ENCODE results near the gene YIF1A.

YIF1A gene

DNA sequence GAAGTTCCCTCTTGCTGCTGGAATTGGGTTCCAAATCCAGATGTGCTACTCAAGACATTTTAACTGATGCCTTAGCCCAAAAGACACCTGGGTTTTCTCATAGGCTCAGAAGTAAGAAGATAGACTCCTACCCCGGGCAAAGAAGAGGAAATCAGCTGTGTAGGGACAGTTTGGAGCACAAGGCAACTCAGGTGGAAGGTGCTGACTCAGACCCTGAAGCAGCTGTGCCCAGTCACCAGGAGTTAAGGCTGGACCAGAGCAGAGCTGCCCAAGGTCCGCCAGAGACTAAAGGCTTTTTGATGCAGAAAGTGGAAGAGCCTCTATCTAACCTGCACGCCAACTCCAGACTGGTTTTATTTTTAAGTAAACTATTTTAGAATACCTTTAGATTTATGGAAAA lies 41.1 kb downstream of the YIF1A start:
- no peak overlapping the region for H3K4me3 Mint-ChIP-seq
- DNase-seq, result no peak
- peak overlapping the region; percentile 23 for H3K27ac Mint-ChIP-seq
- H3K9me3 Mint-ChIP-seq, result no peaks in the 10 kb centered on the region
- no peak for ATAC-seq
- H3K4me1 Mint-ChIP-seq, result peaks cover 4% of the 10 kb centered on the region
- H3K27me3 Mint-ChIP-seq, result no peaks in the 10 kb centered on the region
- H3K36me3 Mint-ChIP-seq (ENCODE audit: low read depth), result peaks cover 5% of the 10 kb centered on the region

GRCh38 chr11:66247295-66247694 lies 41.6 kb downstream of the YIF1A start:
- ATAC-seq (no peak), DNase-seq (no peak)
- H3K27ac Mint-ChIP-seq, result peak overlapping the region; percentile 76
- H3K4me1 Mint-ChIP-seq, result peaks cover 4% of the 10 kb centered on the region
- peaks cover 5% of the 10 kb centered on the region for H3K36me3 Mint-ChIP-seq (ENCODE audit: low read depth)
- no peak overlapping the region for H3K4me3 Mint-ChIP-seq
- no peaks in the 10 kb centered on the region for H3K9me3 Mint-ChIP-seq
- H3K27me3 Mint-ChIP-seq, result no peaks in the 10 kb centered on the region

DNA sequence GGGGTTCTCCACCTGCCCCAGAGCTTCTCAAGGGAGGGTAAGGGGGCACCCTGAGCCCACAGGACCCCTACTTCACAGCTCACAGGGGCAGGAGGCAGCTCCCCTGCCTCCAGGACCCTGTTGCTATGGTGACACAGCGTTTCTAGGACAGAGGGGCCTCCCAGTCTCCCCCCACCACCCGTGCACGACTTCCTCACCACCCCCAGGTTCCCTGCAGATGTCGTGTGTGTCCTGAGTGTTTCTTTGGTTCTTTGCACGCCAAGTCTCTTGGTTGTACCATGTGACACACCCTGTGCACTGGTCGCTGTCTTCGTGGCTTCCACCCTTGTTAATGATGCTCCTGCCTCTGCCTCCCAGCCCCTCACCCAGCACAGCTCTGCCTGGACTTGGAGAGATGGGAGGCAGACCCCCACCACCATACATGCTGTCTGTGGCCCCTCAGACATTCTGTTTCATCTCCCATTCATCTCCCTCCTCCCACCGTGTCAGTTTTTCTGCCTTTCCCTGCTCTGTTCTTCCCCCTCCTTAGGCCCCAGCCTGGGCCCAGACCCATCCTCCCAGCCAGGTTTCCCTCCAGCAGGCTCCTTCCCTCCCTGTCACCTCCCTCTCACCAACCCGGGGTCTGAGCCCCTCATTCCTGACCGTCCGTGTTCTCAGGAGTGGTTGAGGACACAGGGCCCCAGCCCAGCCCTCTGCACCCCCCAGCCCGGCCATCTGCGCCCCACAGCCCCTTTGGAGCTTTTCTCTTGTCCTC lies 45.0 kb downstream of the YIF1A start:
- Mint-ChIP-seq H3K36me3 (ENCODE audit: low read depth) (peaks cover 10% of the 10 kb centered on the region), H3K4me1 (peaks cover 3% of the 10 kb centered on the region), H3K9me3 (no peaks in the 10 kb centered on the region), H3K4me3 (no peak overlapping the region), H3K27me3 (no peaks in the 10 kb centered on the region), H3K27ac (peak overlapping the region; percentile 76)
- ATAC-seq (no peak), DNase-seq (no peak)

- H3K27ac Mint-ChIP-seq, result no peak overlapping the region
- no peak for ATAC-seq
Observed at GRCh38 chr11:66242095-66242765, 46.7 kb downstream of the YIF1A start.

GRCh38 chr11:66240781-66241136 lies 48.2 kb downstream of the YIF1A start:
- H3K27ac Mint-ChIP-seq, result no peak overlapping the region
- H3K4me1 Mint-ChIP-seq, result peaks cover 2% of the 10 kb centered on the region
- peaks cover 7% of the 10 kb centered on the region for H3K36me3 Mint-ChIP-seq (ENCODE audit: low read depth)
- ATAC-seq (no peak), DNase-seq (no peak)
- H3K9me3 Mint-ChIP-seq, result no peaks in the 10 kb centered on the region
- H3K4me3 Mint-ChIP-seq, result no peak overlapping the region
- no peaks in the 10 kb centered on the region for H3K27me3 Mint-ChIP-seq

More at GRCh38 chr11:66242095-66242765, 46.7 kb downstream of the YIF1A start:
- Mint-ChIP-seq H3K9me3 (no peaks in the 10 kb centered on the region), H3K4me3 (no peak overlapping the region), H3K4me1 (peaks cover 2% of the 10 kb centered on the region), H3K36me3 (ENCODE audit: low read depth) (peaks cover 10% of the 10 kb centered on the region), H3K27me3 (no peaks in the 10 kb centered on the region)
- DNase-seq, result no peak

DNA sequence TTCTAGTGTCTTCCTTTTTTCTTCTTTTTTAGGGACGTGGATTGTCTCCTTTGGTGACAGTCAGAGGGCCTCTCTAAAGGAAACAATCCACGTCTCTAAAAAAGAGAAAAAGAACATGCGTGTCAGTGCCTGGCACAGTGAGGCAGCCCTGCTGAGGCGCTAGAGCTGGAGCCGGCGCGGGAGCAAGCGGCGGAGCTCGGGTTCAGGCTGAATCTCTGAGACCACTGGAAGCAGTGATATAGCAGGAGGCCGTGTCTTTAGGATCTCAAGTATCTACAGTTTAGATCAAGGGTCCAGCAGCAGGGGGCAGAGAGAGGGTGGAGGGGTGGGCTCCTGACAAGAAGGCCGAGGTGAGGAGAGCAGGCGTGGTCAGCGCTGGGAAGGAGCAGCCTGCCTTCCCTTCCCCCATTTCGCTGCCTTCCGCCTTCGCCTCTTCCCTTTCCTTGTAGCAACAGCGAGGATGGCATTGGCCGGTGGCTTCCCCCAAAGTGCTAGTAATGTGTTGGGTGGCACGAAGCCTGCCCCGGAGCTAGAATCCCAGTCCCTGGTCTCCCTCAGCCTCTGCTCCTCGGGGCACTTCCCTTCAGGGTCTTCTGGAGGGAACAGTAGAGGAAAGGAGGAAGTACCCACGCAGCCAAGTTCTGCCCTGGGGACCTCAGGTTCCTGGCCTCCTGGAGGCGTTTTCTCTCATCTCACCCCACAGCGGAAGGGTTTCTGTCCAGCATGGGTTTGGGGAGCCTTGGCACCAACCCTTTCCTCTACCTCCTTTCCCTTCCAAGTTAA lies 48.8 kb downstream of the YIF1A start:
- Mint-ChIP-seq H3K27me3 (no peaks in the 10 kb centered on the region), H3K4me3 (no peak overlapping the region), H3K27ac (no peak overlapping the region), H3K36me3 (ENCODE audit: low read depth) (peaks cover 7% of the 10 kb centered on the region), H3K9me3 (no peaks in the 10 kb centered on the region), H3K4me1 (peaks cover 2% of the 10 kb centered on the region)
- DNase-seq (no peak), ATAC-seq (no peak)

GRCh38 chr11:66239511-66239910 lies 49.4 kb downstream of the YIF1A start:
- Mint-ChIP-seq H3K9me3 (no peaks in the 10 kb centered on the region), H3K36me3 (ENCODE audit: low read depth) (peaks cover 7% of the 10 kb centered on the region), H3K27me3 (no peaks in the 10 kb centered on the region), H3K4me1 (peaks cover 2% of the 10 kb centered on the region), H3K27ac (no peak overlapping the region), H3K4me3 (no peak overlapping the region)
- DNase-seq (no peak), ATAC-seq (no peak)

DNA sequence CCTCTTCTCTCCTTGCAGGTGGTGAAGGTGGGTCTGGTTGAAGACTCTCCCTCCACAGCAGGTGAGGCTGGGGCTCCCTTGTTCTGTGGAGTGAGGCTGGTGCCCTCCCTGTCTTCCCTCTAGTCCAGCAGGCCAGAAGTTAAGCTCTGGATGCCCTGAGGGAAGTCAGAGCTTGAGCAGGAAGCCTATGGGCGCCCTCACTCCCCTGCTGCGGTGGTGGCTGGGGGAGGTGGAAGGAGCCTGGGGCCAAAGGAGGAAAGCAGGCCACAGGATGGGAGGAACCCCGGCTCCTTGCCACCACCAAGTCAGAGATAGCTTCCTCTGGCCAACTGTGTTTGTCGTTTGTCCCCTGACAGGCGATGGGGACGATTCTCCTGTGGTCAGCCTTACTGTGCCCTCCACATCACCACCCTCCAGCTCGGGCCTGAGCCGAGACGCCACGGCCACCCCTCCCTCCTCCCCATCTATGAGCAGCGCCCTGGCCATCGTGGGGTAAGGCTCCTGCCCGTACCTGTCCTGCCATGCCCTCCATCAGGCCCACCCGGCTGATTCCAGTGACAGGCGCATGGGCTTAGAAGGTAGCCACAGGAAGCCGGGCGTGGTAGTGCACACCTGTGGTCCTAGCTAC lies 50.0 kb downstream of the YIF1A start:
- Mint-ChIP-seq H3K27ac (no peak overlapping the region), H3K9me3 (no peaks in the 10 kb centered on the region), H3K4me3 (no peak overlapping the region), H3K36me3 (ENCODE audit: low read depth) (peaks cover 6% of the 10 kb centered on the region), H3K27me3 (no peaks in the 10 kb centered on the region), H3K4me1 (peaks cover 1% of the 10 kb centered on the region)
- DNase-seq, result no peak
- no peak for ATAC-seq

DNA sequence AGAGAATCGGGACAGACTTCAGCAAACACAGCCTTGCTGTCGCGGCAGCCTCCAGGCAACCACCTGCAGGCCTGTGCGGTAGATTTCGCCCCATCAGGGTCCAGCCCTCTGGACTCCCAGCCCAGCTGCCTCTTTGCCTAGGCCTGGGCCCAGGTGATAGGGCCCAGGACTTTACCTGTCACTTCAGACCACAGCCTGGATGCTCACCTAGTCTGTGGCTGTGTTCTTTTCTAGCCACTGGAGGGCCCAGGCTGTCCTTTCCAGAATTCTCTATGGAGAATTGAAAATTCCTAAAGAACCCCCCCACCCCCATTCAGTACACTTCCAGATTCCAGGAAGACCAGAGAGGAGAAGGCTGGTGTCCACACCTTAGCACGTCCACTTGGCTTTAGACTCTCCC lies 51.1 kb downstream of the YIF1A start:
- H3K27me3 Mint-ChIP-seq, result no peaks in the 10 kb centered on the region
- ATAC-seq, result no peak
- DNase-seq, result no peak
- H3K4me3 Mint-ChIP-seq, result no peak overlapping the region
- peaks cover 7% of the 10 kb centered on the region for H3K36me3 Mint-ChIP-seq (ENCODE audit: low read depth)
- H3K27ac Mint-ChIP-seq, result no peak overlapping the region
- H3K4me1 Mint-ChIP-seq, result no peaks in the 10 kb centered on the region
- no peaks in the 10 kb centered on the region for H3K9me3 Mint-ChIP-seq

DNA sequence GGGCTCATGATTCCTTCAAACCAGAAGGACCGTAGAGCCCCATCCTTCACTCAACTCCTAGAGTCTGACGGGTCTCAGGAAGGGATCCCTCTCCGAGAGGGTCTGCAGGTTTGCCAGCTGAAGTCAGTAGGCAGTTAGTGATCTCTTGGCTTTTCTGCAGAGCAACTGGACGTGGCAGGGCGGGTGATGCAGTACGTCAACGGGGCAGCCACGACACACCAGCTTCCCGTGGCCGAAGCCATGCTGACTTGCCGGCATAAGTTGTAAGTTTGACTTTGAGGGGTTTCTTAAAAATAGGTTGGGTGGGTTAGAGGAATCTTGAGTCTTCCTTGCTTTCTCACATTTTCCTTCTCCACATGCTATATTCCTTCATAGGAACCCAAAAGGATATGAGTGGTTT lies 53.8 kb downstream of the YIF1A start:
- no peak overlapping the region for H3K27ac Mint-ChIP-seq
- H3K36me3 Mint-ChIP-seq (ENCODE audit: low read depth), result peaks cover 18% of the 10 kb centered on the region

More for the DNA sequence above, 53.8 kb downstream of the YIF1A start:
- no peaks in the 10 kb centered on the region for H3K9me3 Mint-ChIP-seq
- no peak overlapping the region for H3K4me3 Mint-ChIP-seq
- ATAC-seq (no peak), DNase-seq (no peak)
- H3K27me3 Mint-ChIP-seq, result no peaks in the 10 kb centered on the region
- H3K4me1 Mint-ChIP-seq, result no peaks in the 10 kb centered on the region
